Endometrium (tissue), 2 donors: ENCODE data around the gene TMEM94.
"Not testable (repeated sequence)": the region's sequence is repeated elsewhere in the genome, so short reads cannot be mapped to it uniquely, and the experiment has no call there.

Experiments
- FAIRE-seq: peaks from 2 replicates; lab custom pipeline; 2012; peaks lifted over from hg19 to GRCh38; lab: Jason Lieb, UNC
- donor health status: control.
- donor health status: control.

Gene TMEM94

DNA sequence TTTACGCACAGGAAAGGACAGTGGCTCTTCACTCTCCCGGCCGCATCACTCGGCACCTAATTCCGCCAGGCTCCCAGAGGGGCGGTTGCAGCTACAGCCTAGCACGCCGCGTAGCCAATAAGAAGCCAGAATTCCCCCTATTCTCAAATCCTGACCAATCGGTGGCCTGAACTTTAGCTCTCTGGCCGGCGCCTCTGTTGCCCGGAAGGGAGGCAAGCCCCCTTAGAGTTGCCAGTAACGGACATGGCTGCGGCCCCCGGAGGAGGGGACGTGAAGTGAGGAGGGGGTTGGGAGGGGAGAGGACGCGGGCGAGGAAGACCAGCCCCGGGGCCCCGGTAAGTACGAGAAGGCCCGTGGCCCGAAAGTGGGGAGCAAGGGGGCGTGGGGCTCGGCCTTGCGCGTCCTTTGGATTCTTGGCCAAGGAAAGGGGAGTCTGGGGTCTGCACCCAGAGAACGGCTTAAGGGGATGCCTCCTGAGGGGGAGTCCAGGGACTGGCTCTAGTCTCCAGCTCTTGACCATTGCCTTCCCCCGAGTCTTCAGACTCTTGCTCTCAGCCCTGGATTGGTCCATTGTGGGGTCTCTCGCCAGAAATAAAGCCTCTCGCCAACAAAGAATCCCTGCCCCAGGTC, at the start of gene TMEM94:
TSS of gene TMEM94 (plus strand) at position 219 of the 630 bp plus-strand sequence. CDS start 15,271 bp downstream, outside the sequence.
- FAIRE-seq, result peak; percentile 73

DNA sequence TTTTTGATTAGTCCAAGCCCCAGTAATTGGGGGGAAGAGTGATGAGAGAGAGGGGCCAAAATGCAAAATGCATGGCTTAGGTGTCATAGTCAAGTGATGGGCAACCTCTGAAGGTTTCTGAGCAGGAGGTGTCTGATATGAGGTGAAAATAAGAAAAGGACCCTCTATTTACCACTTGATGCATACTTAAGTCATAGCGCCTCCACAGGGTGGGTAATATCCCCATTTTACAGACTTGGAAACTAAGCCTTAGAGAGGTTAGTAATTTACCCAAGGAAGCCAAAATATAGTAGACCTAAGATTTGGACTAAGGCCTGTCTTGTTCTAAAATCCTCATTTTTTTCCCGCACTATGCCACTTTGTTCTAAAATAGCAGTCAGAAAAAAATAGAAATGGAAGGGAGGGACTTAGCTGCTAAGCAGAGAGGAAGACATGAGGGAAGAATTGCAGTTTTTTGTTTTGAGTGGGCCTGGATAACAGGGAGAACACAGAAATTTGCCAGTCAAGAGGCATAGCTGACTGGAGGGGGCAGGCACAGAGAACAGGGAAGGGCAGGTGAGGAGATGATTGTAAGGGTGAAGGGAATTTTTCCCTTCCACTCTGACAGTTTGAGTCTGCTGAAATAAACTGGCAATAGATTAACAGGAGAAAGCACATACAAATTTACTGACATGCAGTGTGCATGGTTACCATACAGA, 48.6 kb upstream of the TMEM94 start:
- no peak for FAIRE-seq

- FAIRE-seq, result no peak
These were observed 46.3 kb upstream of the TMEM94 start for GRCh38 chr17:75410141-75410540.

GRCh38 chr17:75411328-75412067, 44.9 kb upstream of the TMEM94 start:
- FAIRE-seq, result no peak

DNA sequence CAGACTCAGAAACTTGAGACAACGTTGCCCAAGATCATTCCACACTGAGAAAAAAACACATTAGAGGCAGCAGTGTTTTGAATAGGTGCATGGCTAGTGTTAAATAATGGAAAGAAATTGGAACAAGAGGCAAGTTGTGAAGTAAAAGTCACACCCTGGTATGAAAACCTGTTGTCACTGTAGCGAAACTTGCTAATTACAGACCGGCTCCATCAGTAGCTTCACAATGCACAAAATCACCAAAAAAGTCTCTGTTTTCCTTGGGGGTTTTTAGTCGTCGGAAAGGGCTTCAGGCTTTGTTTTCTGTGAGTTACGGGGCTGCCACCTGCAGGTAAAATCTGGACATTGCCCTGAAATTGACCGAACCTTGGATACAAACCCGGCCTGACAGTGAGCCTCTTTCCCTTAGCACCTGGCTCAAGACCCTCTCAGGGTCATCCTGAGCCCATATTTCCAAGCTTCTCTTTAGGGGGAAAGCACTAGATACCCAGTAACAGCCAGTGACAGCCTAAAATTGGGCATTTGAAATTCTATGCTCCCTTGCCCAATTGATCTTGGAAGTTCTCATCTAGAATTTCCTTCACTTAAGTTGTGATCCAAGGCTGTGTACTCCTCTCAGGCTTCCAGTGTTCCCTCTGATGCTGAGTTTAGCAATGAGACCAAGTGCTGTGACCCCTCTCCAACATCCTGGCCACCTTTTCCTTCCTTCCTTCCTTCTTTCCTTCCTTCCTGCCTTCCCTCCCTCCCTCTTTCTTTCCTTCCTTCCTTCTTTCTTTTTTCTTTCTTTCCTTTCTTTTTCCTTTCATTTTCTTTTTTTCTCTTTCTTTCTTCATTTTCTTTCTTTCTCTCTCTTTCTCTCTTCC, 43.7 kb upstream of the TMEM94 start:
- FAIRE-seq, result no peak

DNA sequence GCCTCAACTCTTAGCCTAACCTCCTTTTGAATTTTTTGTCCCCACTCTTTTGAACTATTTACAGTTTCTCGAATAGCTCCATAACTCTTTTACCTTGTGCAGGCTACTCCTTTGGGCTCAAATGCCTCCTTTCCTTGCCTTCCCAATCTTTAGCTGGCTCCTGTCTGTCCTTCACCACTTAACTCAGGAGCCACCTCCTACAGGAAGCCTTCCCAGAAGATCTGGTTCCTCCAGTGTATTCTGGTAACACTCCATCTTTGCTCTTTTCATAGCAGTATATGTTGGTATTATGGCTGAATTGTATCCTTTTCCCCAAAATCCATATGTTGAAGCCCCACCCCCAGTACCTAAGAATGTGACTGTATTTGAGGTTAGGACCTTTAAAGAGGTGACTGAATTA, 41.9 kb upstream of the TMEM94 start:
- no peak for FAIRE-seq

DNA sequence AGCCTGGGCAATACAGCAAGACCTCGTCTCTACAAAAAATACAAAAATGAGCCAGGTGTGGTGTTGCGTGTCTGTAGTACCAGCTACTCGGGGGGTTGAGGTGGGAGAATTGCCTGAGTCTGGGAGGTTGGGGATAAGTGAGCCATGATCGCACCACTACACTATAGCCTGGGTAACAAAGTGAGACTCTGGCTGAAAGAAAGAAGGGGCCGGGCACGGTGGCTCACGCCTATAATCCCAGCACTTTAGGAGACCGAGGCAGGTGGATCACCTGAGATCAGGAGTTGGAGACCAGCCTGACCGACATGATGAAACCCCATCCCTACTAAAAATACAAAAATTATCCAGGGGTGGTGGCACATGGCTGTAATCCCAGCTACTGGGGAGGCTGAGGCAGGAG, 40.4 kb upstream of the TMEM94 start:
- FAIRE-seq, result no peak

GRCh38 chr17:75417054-75417580, 39.3 kb upstream of the TMEM94 start:
- no peak for FAIRE-seq

DNA sequence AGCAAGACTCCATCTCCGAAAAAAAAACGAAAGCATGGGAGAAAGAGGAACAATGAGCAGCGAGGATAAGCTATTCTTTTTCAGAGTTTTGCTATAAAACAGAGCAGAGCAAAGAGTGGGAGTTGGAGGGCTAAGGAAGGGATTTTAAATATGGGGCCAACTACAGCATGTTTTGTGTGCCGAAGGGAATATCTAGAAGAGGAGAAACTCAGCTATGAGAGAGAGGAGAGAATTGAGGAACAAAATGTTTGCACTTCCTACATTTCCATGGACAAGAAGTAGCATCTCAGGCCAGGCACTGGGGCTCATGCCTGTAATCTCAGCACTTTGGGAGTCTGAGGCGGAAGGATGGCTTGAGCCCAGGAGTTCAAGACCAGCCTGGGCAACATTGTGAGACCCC, 37.9 kb upstream of the TMEM94 start:
- FAIRE-seq, result no peak

GRCh38 chr17:75428543-75429469, 27.6 kb upstream of the TMEM94 start:
- no peak for FAIRE-seq

GRCh38 chr17:75430159-75430974, 26.1 kb upstream of the TMEM94 start:
- FAIRE-seq, result no peak

GRCh38 chr17:75433218-75433783, 23.1 kb upstream of the TMEM94 start:
- FAIRE-seq, result no peak

GRCh38 chr17:75434433-75434832, 22.0 kb upstream of the TMEM94 start:
- not testable (repeated sequence) for FAIRE-seq

DNA sequence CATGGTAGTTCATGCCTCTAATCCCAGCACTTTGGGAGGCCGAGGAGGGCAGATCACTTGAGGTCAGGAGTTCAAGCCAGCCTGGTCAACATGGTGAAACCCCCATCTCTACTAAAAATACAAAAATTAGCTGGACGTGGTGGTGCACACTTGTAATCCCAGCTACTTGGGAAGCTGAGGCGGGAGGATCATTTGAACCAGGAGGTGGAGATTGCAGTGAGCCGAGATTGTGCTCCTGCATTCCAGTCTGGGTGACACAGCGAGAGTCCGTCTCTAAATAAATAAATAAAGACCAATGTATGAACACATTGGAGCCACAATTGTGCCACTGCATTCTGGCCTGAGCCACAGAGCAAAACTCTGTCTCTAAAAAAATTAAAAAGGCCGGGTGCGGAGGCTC, 19.0 kb upstream of the TMEM94 start:
- FAIRE-seq, result not testable (repeated sequence)

GRCh38 chr17:75439287-75439686, 17.1 kb upstream of the TMEM94 start:
- FAIRE-seq, result no peak

DNA sequence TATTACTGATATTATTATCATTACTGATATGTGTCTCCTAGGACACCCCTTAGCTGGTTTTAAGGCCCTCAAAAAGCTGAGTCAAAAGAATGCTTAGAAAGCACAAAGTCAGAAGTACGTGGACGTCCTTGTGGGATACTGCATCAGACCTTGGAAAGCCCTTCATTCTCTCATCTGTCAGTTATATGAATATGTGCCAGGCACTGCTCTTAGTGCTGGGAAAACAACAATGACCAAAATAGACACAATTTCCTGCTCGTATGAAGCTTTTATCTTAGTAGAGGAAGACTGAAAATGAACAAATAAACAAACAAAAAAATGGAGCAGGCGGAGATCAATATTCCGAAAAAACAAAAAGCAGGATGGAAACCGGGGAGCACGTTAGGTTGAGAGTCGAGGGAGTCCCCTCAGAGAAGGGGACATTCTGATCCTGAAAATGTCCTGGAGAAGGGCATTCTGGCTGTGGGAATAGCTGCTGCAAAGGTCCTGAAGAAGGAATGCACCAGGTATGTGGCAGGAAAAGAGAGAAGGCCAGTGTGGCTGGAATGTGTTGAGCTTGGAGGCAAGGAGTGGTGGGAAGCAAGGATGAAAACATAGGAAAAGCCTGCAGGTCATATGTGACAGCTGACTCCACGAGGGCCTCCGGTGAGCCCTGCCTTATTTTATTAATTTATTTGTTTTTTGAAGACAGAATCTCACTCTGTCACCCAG, 15.5 kb upstream of the TMEM94 start:
- FAIRE-seq, result no peak

DNA sequence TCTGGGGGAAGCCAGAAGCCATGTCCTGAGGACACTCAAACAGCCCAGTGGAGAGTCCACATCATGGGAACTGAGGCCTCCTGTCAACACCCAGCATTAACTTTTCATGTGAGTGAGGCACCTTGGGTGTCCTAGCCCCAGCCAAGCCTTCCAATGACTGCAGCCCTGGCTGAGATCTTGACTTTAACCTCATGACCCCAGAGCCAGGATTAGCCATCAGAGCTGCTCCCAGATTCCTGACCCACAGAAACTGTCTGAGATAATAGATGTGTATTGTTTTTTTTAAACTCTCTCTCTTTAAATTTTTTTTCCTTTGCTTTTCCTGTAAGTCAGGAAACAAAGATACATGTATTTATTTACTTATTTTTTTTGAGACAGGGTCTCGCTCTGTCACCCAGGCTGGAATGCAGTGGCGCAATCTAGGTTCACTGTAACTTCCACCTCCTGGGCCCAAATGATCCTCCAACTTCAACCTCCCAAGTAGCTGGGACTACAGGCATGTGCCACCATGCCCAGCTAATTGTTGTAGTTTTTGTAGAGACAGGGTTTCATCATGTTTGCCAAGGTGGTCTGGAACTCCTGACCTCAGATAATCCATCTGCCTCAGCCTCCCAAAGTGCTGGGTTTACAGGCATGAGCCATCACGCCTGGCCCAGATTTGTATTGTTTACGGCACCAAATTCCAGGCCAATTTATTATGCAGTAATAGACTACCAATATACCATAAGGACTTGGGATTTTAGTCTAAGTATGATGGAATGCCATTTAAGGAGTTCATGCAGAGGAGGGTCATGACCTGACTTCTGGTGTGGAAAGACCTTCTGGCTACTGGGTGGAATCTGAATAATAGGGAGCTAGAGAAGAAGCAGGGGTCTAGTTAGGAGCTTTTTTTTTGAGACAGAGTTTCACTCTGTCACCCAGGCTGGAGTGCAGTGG, 14.0 kb upstream of the TMEM94 start:
- FAIRE-seq, result no peak

- FAIRE-seq, result no peak
These were observed 11.1 kb upstream of the TMEM94 start for GRCh38 chr17:75445296-75445695.
